HK-2 (cell line): ENCODE measurements around the gene DMAP1.

Experiments used
- DNase-seq: peaks from one replicate; pipeline ENCODE4 v3.0.0-alpha.2; 2018; ENCODE audit not compliant: unreplicated experiment

Gene DMAP1

DNA sequence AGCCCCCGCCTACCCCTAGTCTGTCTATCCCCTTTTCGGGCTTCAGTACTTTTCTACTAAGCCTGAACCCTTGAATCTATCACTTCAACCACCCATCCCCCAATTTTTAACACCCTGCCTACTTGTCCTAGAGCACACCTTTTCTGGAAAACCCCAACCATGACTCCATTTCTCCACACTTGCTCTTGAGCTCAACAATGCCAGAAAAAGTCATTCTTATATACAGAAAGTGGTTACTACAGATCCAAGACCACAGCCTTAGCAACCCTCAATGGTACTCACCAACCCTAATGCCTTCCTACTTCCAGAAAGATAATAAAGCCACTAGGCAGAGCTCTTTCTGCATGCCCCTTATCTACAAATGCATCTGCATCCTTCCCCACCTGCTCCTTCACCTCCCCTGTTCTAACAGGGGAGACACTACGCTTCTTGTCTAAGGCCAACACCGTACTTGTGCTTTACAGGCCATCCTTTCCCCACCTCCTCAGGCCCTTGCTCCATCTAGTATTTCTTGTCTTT is 41.2 kb downstream of the DMAP1 start:
- DNase-seq: no peak

DNA sequence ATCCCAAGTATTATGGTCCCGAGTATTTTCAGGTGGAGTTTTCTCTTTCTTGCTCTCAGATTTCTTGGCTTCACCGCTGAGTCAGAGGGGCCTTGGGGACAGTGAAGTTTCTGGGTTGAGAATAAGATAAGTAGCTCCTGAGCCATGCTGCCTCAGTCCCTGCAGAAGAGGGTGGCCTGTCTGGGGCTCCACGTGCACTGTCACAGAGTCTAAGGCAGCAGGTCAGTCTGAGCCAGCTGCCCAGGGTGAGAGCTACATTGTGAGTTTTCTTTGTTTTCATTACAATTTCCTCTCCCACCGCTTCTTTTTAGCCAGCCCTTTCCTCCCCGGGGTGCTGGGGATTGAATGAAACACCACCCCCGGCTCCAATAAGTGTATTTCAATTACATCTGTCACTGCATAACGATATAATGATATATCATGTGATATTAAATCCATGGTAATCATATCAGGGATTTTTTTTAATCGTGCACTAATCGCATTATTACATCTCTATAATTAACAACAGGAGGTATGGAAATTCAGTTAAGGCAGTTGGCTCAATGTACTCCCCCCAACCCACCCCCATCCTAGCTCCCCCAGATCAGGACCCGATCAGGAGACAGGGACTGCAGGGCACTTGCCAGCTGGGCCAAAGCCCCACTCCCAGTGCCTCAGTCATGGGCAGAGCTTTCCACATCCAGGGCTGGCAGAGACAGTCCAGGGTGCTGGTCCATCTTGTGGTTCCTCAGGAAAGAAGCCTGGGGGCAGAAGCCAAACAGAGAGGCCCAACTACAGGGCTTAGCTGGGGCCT is 43.7 kb downstream of the DMAP1 start:
- no peak for DNase-seq

DNA sequence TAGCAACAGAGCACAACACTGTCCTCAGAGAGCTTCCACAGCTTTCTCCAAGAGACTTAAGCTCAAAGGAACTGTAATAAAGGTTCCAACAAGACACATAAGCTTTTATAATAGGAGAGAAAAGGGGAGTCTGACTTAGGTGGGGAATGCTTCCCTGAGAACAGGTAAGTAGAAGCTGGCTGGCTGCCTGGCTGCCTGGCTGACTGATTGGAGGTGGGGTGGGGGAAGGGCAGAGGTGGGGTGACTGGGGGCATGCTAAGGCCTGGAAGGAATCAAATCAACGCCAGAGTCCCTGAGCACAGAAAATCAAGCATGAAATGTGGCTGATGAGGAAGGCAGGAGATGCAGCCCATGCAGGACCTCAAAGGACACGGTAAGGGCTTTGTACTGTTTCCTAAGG is 45.8 kb downstream of the DMAP1 start:
- DNase-seq: no peak

- DNase-seq: no peak
Observed at GRCh38 chr1:44260792-44261170, 47.5 kb downstream of the DMAP1 start.

DNA sequence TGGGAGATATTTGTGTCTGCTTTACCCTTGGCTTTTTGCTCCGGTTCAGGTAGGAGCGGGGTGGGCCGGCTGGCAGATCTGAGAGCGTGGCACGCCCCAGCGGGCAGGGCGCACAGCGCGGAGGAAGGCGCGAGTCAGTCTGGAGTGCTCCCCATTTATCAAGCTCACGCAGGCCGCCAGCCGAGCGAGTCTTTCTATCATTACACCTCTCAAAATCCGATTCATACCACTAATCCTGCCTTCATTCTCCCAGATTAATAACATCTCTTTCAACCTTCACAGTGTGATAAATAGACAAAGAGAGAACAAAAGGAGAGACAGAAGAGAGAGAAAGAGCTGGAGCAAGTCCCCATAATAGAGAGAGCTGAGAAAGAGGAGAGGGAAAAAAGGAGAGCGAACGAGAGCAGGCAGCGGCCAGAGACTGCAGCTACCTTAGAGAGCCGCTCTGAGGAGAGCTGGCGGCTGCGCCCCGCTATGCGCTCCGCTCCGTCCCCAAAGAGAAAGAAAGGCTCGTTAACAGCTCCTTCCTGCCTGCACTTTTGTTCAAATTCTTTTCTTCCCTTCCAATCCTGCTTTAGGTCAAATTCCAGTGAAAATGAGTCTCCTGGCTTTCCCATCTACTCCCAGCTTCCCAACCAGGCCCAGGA is 48.0 kb downstream of the DMAP1 start:
- no peak for DNase-seq

- DNase-seq: no peak
Observed at GRCh38 chr1:44261962-44262361, 48.7 kb downstream of the DMAP1 start.

- DNase-seq: no peak
Observed at GRCh38 chr1:44262414-44262813, 49.1 kb downstream of the DMAP1 start.

DNA sequence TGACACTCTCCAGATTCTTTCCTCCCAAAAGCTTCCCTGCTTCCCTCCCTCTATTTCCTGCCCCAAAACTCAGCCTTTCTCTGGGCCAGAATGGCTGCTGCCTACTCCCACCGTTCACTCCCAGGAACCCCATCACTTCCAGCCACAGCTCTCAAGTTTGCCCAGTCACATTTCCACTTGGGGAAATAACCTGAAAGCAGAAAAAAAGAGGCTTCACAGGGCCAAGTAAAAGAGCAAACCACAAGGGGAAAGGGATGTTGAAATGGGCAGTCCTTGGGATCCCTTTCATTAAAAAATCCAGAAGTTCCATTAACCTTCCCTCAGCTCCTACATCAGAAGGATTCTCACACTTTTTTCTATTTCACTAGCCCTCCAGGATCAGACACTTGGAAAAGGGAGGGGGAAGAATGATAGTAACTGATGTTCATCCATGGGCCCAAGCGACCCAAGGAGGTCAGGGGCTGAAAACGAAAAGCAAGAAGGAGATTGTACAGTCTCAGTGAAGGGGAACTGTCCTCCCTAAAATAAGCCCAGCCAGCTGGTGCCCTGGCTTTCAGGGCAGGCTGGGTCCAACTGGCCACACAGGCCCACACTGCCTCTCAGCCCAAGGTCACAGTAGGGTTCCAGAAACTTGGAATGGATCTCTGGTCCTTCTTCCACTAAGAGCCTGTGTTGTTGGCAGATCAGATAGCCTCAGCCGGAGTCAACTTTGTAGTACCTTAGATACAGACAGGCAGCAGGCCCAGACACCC is 49.7 kb downstream of the DMAP1 start:
- DNase-seq: no peak

DNA sequence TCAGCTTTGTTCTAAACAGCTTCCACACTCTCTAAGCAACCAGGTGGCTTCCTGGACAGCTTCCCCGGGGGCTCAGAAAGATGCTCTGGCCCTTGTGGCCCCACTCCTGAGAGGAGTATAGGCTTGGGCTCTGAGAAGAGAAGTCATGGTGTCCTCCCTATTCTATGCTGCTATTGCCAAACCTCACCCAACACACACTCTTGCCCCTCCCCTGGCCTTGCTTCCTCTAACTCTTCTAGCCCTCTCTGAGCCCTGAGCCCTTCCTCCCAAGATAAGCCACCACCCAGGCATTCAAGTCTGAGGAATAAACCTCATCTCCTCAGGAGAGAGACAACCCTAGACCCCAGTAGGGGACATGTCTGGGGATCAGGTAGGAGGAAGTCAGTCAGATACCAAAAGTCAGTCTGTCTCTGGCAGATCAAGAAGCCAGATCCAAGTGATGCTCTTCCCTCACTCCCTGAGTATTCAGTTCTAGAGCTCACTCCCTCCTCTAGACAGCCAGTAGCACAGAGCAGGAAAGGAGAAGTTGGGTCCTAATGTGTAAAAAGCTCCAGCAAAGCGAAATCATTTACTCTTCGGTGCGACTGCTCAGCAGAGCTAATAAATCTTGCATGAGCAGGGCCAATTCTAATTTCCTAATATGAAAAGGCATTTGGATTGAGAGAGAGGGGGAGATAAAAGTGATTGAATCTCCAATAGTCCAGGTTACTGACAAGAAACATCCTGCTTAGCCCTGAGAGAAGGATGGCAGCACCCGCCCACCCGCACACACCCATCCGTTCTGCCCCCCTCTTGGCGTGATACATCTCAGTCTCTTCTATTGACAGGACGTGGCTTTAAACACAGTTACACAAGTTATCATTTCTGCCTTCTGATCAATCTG is 50.5 kb downstream of the DMAP1 start:
- DNase-seq: no peak

GRCh38 chr1:44264451-44264771 is 51.1 kb downstream of the DMAP1 start:
- DNase-seq: no peak

DNA sequence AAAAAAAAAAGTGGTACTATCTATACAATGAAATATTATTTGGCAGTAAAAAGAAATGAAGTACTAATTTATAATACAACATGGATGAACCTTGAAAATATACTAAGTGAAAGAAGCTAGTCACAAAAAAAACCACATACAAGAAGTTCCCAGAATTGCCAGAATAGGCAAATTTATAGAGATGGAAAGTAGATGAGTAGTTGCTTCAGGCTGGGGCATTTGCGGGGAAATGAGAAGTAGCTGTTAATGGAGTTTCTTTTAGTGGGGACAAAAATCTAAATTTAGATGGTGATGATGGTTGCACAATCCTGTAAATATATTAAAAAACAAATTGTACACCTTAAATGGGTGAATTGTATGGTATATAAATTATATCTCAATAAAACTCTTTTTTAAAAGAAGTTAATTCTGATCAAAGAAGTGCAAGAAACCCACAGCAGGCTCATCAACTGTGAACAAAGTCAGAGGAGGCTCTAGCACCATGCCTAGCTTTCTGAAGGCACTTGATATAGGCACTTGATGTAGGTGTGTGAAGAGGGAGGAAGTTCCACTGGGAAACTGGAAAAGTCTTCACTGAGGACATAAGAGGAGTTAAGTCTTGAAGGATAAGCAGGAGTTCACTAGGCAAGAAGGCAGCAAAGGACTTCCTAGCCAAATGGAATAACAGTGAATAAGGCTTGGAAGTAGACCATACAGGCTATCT is 52.5 kb downstream of the DMAP1 start:
- DNase-seq: no peak

GRCh38 chr1:44266400-44267344 is 53.4 kb downstream of the DMAP1 start:
- no peak for DNase-seq

- DNase-seq: no peak
Observed at GRCh38 chr1:44267438-44267837, 54.2 kb downstream of the DMAP1 start.

DNA sequence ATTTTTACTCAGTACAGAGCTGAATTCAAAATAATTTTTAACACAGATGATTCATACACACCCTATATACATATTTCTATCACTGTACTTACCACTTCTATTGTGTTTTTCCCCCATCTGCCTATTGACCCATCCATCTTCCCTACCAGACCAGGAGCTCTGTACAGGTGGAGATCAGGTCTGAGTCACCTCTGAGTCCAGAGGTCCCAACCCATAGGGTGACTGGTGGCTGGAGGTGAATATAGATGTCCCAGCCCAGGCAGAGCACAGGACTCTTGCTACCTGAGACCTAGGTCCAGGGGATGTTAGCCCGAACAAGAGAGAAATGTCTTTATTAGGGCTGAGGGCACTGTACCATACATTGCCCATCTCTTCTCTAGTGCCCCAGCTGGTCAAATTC is 54.8 kb downstream of the DMAP1 start:
- DNase-seq: no peak
